KMS-11 (cell line): ENCODE data around the gene BRD8.

ENCODE experiments used
- H2AFZ ChIP-seq: fragments of 200-600 bp; sonication (generic); 2 replicates; pipeline ENCODE4 v1.6.1; 2016; ENCODE audit warnings: antibody characterized with exemption, mixed run types, low read depth
- H3K27ac ChIP-seq: fragments of 200-600 bp; sonication (generic); 2 replicates; pipeline ENCODE4 v1.6.1; 2016; ENCODE audit warnings: mild to moderate bottlenecking, mixed run types
- H3K27me3 ChIP-seq: fragments of 200-600 bp; sonication (generic); 2 replicates; pipeline ENCODE4 v1.6.1; 2017; ENCODE audit warnings: mild to moderate bottlenecking, low read depth, mixed run types, moderate library complexity; ENCODE audit not compliant: insufficient read depth
- H3K36me3 ChIP-seq: fragments of 200-600 bp; sonication (generic); 2 replicates; pipeline ENCODE4 v1.6.1; 2017; ENCODE audit warnings: mild to moderate bottlenecking, mixed run types; ENCODE audit not compliant: insufficient read depth
- H3K4me1 ChIP-seq: fragments of 200-600 bp; sonication (generic); 2 replicates; pipeline ENCODE4 v1.6.1; 2016; ENCODE audit warnings: mild to moderate bottlenecking, low read depth, mixed run types; ENCODE audit not compliant: poor library complexity, severe bottlenecking
- H3K4me2 ChIP-seq: fragments of 200-600 bp; sonication (generic); 2 replicates; pipeline ENCODE4 v1.7.0; 2016; ENCODE audit warnings: mild to moderate bottlenecking, mixed run types
- H3K4me3 ChIP-seq: fragments of 200-600 bp; sonication (generic); IDR thresholded peaks from 2 replicates; pipeline ENCODE4 v1.6.1; 2017; ENCODE audit warnings: low read depth, low read length, mixed read lengths; ENCODE audit not compliant: insufficient read depth
- H3K79me2 ChIP-seq: fragments of 200-600 bp; sonication (generic); 2 replicates; pipeline ENCODE4 v1.6.1; 2016; ENCODE audit warnings: low read depth, mixed run types; ENCODE audit not compliant: insufficient read depth
- H3K9ac ChIP-seq: fragments of 200-600 bp; sonication (generic); 2 replicates; pipeline ENCODE4 v1.6.1; 2016; ENCODE audit warnings: mild to moderate bottlenecking, mixed run types
- H4K20me1 ChIP-seq: fragments of 200-600 bp; sonication (generic); 2 replicates; pipeline ENCODE4 v1.6.1; 2016; ENCODE audit warnings: mild to moderate bottlenecking, mixed run types; ENCODE audit not compliant: insufficient read depth
- TF ChIP-seq, protein P1 (sequence below): fragments of 200-600 bp; sonication (generic); conservative IDR thresholded peaks from 2 replicates; pipeline ENCODE4 v1.6.1; 2017; ENCODE audit warnings: low read depth, mild to moderate bottlenecking, antibody characterized with exemption, low read length, moderate library complexity, mixed read lengths

BRD8 gene

DNA sequence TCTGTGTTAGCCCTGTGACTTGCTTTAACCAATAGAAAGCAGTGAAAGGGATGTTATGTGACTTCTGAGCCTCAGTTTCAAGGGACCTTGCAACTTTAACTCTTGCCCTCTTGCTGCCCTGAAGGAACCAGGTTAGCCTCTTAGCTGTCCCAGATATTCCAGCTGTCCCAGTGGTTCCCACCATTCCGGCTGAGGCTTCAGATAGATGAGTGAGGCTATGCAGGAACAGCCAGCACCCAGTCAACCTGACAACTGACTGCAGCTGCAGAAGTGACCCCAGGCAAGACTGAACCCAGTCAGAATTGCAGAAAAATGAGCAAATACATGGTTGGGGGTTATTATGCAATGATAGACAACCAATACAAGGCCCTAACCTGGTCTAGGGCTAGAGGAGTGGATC lies 45.1 kb upstream of the BRD8 start:
- Histone ChIP-seq H3K4me3 (no peak overlapping the region), H3K4me2 (no peak overlapping the region), H3K79me2 (no peaks in the 10 kb centered on the region), H4K20me1 (no peaks in the 10 kb centered on the region), H3K4me1 (no peaks in the 10 kb centered on the region), H3K27me3 (no peaks in the 10 kb centered on the region), H3K9ac (no peak overlapping the region), H3K27ac (no peak overlapping the region), H3K36me3 (no peaks in the 10 kb centered on the region), H2AFZ (no peak overlapping the region)
- TF ChIP-seq, protein P1, sequence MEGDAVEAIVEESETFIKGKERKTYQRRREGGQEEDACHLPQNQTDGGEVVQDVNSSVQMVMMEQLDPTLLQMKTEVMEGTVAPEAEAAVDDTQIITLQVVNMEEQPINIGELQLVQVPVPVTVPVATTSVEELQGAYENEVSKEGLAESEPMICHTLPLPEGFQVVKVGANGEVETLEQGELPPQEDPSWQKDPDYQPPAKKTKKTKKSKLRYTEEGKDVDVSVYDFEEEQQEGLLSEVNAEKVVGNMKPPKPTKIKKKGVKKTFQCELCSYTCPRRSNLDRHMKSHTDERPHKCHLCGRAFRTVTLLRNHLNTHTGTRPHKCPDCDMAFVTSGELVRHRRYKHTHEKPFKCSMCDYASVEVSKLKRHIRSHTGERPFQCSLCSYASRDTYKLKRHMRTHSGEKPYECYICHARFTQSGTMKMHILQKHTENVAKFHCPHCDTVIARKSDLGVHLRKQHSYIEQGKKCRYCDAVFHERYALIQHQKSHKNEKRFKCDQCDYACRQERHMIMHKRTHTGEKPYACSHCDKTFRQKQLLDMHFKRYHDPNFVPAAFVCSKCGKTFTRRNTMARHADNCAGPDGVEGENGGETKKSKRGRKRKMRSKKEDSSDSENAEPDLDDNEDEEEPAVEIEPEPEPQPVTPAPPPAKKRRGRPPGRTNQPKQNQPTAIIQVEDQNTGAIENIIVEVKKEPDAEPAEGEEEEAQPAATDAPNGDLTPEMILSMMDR = no peak

DNA sequence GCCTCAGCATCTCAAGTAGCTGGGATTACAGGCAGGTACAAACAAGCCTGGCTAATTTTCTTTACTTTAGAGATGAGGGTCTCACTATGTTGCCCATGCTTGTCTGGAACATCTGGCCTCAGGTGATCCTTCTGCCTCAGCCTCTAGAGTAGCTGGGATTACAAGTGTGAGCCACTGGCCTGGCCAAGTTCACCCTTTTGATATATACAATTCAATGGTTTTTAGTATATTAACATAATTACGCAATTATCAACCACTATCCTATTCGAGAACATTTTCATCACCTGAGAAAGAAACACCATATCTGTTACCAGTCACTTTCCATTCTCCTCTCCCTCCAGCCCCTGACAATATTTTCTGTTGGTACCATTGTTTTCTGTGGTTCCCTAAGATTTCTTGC lies 38.4 kb upstream of the BRD8 start:
- Histone ChIP-seq H4K20me1 (no peaks in the 10 kb centered on the region), H3K4me2 (no peak overlapping the region), H2AFZ (no peak overlapping the region), H3K4me3 (no peak overlapping the region), H3K9ac (no peak overlapping the region), H3K27me3 (no peaks in the 10 kb centered on the region), H3K4me1 (peaks cover 12% of the 10 kb centered on the region), H3K36me3 (no peaks in the 10 kb centered on the region), H3K27ac (no peak overlapping the region), H3K79me2 (peaks cover 12% of the 10 kb centered on the region; the same call in 1 of the 2 replicates)
- TF ChIP-seq, protein P1 = no peak

DNA sequence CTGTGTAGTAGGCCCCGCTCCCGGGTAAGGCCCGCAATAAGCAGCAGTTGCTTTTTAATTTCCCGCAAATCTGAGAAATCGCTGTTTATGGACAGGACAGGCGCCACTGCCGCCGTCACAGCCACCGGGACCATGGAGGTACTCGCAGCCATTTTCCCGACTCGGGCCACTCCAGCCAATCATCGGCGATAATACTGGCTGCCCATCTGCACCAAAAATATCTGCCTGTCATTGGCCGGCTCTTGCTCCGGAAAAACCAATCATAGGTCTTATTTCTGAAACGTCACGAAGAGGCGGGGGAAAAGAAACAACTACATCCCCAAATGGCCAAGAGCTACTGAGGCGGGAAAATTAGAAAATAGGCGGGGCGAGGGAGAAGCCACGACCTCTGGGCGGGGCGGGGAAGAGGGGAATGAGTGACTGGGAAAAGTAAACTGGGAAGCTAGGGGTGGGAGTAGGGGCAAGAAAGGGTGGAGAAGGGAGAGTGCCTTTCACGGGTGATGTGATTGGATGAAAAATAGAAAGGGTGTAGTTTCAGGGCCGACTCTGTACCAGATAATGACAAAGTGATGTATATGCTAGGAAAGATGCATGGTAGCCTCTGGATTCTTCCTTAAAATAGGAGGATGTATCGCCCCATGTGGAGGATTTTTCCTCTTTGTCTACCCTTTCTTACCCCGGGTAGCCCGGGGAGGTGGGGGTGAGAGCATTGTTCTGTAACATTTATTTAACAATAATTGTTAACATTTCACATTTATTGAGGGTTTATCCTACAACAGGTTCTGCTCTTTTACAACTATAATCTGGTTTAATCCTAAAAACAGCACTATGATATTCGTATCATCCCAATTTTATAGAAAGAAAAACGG lies 35.0 kb upstream of the BRD8 start, which contains the start of gene CDC23:
Gene CDC23, minus strand, starts transcription at position 163 of the 869 bp plus-strand sequence. Its CDS starts 11 bp downstream, at position 152.
- H3K4me1 ChIP-seq = peaks cover 15% of the 10 kb centered on the region
- H2AFZ ChIP-seq = peak within 1 kb of the TSS; percentile 87
- H3K36me3 ChIP-seq = no peaks in the 10 kb centered on the region; the same call in 1 of the 2 replicates
- peak within 1 kb of the TSS; percentile 46; the same call in 1 of the 2 replicates for H3K27ac ChIP-seq
- H3K4me3 ChIP-seq = no peak within 1 kb of the TSS
- no peaks in the 10 kb centered on the region for H3K27me3 ChIP-seq
- H3K9ac ChIP-seq = peak within 1 kb of the TSS; percentile 75; the same call in 1 of the 2 replicates
- peaks cover 45% of the 10 kb centered on the region; the same call in 1 of the 2 replicates for H3K79me2 ChIP-seq
- TF ChIP-seq, protein P1 = no peak
- no peaks in the 10 kb centered on the region for H4K20me1 ChIP-seq
- H3K4me2 ChIP-seq = peak within 1 kb of the TSS; percentile 82

DNA sequence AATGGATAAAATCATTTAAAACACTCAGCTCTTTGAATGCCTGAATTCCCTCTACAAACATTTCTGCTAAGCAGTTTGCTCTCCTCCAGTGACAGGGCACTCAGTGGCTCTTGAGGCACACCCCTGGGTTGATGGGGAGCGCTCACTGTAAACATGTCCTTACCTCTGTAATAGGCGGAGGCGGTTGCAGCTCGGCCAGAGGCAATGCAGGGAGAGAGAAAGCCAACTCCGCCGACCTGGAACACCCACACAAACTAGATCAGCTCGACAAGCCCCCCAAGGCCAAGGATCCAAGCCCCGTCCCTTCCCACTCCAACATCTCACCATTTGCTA lies 34.4 kb upstream of the BRD8 start:
- Histone ChIP-seq H3K36me3 (no peaks in the 10 kb centered on the region; the same call in 1 of the 2 replicates), H3K4me1 (peaks cover 15% of the 10 kb centered on the region), H3K79me2 (peaks cover 50% of the 10 kb centered on the region; the same call in 1 of the 2 replicates), H3K27me3 (no peaks in the 10 kb centered on the region), H3K4me3 (no peak overlapping the region), H2AFZ (peak overlapping the region; percentile 87), H3K9ac (peak overlapping the region; percentile 75; the same call in 1 of the 2 replicates), H4K20me1 (no peaks in the 10 kb centered on the region), H3K27ac (peak overlapping the region; percentile 46; the same call in 1 of the 2 replicates), H3K4me2 (peak overlapping the region; percentile 82)
- TF ChIP-seq, protein P1 = no peak
